GM19463 (cell line): ENCODE results near the gene REV1.

Experiments
- ATAC-seq: cut with Tn5 transposase; IDR thresholded peaks from one replicate; pipeline ENCODE4 v1.9.1; 2021; ENCODE audit warnings: mild to moderate bottlenecking, moderate library complexity; ENCODE audit not compliant: unreplicated experiment

The REV1 gene

DNA sequence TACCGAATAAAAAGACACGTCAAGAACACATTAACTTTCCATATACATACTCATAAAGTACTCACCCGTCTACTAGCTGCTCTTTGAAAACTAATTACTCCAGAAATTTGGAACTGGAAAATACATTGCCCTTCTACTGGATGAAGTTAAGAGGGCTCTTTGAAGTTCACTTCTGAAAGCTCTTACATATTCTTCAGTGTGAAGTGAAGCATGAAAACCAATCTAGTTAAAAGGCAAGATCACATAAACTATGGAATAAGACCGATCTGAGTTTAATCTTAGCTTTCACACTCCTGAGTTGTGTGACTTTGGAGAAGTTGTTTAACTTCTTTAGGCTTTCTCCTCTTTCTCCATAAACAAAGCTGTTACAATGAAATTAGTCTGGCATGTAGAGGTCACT, 38.5 kb downstream of the REV1 start:
- ATAC-seq = no peak

DNA sequence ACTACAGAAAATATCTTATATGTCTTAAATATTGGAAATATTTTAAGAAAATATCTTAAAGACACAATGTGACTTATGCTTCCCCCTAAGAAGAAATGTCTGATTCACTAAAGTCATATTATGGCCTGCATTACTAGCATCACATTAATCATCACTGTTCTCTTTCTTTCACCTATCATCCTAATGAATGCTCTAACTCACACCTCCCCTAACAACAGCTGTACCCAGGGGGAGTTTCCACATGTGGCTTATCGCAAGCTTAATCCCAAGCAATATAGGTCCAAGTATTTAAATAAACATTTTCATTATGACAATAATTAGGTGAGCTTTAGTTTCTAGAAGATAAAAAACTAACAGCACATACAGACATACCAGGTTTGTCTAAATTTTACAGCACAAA, 39.6 kb downstream of the REV1 start:
- no peak for ATAC-seq

DNA sequence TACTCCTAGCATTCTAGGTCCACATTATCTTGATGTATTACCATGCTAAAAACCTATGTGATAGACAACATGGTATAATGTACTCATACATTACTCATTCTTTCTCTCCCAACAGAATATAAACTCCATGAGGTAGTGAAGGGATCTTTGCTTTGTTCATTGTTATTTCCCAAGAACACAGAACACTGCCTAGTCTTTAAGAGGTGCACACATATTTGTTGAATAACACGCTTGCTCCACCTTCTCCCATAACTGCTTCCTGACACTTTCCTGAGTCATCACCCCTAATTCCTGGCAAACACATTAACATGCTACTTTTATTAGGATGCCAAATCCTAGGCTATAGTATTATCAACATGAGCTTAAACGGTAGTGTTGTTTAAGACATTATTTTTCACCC, 41.3 kb downstream of the REV1 start:
- no peak for ATAC-seq

DNA sequence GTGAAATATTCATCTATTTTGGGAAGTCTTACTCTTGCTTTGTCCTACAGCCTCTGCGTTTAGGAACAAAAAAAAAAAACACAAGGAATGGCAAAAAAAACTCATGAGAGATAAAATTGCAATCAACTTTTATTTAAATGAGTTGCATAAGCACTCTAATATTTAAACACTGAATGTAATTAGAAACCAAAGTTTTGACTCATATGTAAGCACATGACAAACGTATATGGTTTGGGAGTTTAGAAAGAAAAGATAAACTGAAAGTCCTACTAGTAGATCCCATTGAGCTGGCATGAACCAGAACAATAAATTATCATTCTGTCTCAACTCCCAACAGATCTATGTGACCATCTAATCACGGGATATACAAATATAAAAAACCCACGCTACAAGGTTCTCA, 44.8 kb downstream of the REV1 start:
- no peak for ATAC-seq

GRCh38 chr2:99444222-99444621, 45.6 kb downstream of the REV1 start:
- no peak for ATAC-seq

GRCh38 chr2:99442837-99443236, 47.0 kb downstream of the REV1 start:
- ATAC-seq = no peak

- no peak for ATAC-seq
These were observed 49.8 kb downstream of the REV1 start for GRCh38 chr2:99439971-99440505.

DNA sequence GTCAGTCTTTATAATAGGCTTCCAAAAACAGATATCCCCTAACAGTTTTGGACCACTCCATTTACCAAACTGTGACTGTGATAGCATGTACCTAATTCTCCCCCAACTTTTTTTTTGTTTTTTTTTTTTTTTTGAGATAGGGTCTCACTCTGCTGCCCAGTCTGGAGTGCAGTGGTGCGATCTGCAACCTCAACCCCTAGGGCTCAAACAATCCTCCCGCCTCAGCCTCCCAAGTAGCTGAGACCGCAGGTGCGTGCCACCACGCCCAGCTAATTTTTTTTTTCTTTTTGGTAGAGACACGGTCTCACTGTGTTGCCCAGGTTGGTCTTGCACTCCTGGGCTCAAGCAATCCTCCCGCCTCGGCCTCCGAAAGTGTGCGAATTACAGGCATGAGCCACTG, 52.9 kb downstream of the REV1 start:
- no peak for ATAC-seq

DNA sequence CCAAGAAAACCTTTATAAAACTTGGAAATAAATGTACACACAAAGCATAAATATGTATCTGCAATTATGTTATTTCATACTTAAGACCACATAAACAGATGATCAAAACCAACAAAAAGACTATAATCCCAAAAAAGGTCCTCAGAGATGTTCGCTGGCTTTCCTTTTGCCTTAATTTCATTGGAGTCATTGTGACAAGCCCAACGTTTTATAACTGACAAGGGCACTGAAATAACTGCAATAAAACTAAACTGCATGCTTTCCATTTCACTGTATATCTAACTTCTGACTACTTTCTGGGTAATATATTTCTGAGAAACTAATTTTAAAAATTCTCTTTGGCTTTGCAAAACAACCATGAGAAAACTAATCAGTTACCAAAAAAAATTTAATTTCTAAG, 56.5 kb downstream of the REV1 start:
- no peak for ATAC-seq

GRCh38 chr2:99431587-99432275, 58.1 kb downstream of the REV1 start:
- ATAC-seq = no peak

DNA sequence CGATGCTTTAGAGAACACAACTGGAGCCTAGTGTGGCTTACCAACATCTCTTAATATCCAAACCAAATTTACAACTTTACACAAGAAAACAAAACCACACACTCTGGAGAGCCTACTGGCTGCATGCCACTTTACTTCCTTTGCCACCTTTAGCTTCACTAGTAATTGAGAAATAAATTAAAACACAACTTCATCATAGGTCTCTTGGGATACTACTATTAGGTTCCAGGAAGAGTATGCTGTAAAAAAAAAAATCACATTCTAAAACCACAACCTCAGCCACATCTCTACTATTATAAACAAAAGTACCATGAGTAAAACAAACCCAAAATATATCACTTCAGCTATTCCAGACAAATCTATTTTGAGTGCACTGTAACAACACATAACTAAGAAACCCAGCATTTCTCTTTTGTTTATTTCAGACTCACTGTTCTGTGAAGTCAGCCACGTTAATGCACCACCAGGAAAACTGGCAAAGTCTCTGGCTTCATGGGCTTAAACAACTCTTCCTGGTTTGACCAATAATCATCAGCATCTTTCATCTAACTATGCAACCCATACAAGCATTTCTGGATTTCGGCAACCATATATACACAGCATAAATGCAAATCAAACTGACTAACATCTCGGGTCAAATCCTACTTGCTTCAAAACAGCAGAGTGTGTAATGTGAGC, 59.1 kb downstream of the REV1 start:
- no peak for ATAC-seq

DNA sequence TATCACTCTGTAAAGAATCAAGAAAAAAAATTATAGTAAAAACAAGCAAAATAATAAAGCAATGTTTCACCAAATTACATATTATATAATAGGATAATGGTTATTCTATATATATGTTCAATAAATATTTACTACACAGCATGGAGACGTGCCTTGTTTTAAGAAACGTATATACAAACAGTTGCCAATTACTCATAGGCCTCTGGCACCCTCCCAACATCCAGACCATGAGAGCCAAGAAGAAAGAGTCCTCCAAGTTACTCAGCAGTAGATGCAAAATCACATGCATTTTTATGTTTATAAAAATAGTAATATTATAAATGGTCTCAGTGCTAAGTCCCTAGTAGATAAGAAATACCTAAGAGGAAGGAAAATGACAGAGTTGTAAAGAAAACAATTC, 64.8 kb downstream of the REV1 start:
- ATAC-seq = no peak

DNA sequence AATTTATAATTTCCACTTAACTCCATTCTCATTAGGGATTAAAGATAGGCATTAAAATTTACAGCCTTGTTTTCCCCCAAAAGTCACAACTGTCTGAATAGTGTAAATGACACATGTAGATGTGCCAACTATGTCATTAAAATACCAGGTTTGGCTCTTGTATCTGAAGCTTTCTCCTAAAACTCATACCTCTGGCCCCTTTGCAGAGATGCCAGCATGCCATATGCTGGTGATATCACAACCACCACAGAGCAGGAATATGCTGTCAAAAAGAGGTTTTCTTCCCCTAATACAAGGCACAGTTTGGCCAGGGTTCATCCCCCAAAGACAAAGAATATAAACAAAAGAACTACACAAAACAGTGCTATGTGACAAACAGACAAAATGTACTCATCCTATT, 65.4 kb downstream of the REV1 start:
- ATAC-seq = no peak

DNA sequence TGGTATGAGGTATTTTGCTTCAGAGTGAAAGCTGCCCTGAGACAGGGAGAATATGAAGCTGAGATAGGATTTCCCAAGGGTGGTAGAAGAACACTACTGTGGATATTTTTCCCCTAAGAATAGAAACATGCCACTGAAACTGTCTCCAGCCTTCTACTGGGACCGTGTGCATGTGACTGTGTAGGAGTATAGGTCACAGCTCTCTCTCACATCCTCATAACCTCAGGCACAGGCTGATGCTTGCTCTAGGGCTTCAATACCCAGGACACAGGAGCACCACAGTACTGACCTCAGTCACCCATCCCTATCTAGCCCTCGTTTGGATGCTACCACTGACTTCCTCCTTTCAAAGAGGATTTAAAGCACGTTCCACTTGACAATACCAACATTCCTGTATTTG, 67.2 kb downstream of the REV1 start:
- peak; percentile 68 for ATAC-seq

- ATAC-seq = no peak
These were observed 68.3 kb downstream of the REV1 start for GRCh38 chr2:99421469-99421868.

DNA sequence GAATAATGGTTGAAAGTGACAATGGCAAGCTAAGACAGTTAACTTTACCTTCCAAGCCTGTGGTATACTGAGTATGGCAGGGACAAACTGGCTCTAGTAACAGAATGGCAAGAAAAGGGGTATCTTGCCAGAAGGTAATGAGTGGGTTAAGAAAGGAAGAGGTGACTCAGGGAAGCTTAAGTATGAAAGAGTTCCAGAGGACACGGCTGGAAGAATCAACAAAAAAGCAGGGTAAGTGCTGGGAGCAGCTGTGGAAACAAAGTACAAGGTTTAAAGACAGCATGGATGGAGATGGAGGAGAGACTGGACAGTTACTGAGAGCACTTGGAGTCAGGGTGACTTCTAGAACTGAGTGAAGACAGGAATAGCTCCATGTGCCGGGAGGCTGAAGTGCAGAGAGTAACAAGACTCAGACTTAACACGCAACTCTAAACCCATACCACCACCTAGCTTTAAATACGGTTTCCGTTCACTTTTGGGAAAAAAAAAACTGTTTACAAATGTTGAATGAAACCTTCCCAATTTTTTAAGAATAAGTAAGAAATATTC, 69.0 kb downstream of the REV1 start:
- ATAC-seq = no peak

DNA sequence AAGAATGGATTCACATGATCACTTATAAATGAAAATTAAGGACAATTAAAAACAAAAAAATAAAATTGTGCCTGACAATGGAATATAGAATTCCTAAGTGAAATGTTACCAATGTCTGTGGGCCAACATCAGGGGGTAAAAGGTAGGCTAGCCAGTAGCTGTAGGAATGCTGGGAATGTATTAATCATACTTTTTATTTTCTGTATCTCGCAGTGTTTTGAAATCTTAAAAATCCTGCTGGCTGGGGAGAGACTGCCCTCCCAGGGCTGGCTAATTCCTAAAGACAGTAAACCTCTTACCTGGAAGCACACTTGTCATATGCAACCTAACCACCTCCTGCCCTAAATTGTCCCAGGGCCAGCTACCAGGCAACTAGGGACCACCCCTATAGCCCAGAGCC, 69.8 kb downstream of the REV1 start:
- no peak for ATAC-seq

GRCh38 chr2:99417396-99417795, 72.4 kb downstream of the REV1 start:
- ATAC-seq = no peak

- ATAC-seq = no peak
These were observed 75.3 kb downstream of the REV1 start for GRCh38 chr2:99414566-99414965.

GRCh38 chr2:99410276-99410675, 79.5 kb downstream of the REV1 start:
- no peak for ATAC-seq

GRCh38 chr2:99406137-99406536, 83.7 kb downstream of the REV1 start:
- ATAC-seq = no peak
